Stomach (tissue), 4 donors: ENCODE measurements around the gene TRAF1.

Experiments
- CTCF ChIP-seq, 7 experiments: fragments of 450-650 bp in 4 of 7; fragments of 200-600 bp in 3 of 7; sonication (generic) in 3 of 7; IDR thresholded peaks; one replicate each; pipeline ENCODE4 v1.5.1; 2016 to 2019; ENCODE audit warnings: antibody characterized with exemption in 7 of 7, control low read depth in 2 of 7, mild to moderate bottlenecking in 1 of 7
- EP300 ChIP-seq: sonication (generic); formaldehyde crosslinking; IDR thresholded peaks from one replicate; pipeline ENCODE4 v1.6.1; 2017; ENCODE audit warnings: antibody characterized with exemption

GRCh38 chr9:120915854-120916470, 10.6 kb downstream of the TRAF1 start:
- TF ChIP-seq EP300 = no peak
- no peak for TF ChIP-seq CTCF (IDR thresholded peaks at IDR 0.05)
